GM19043 (cell line): ENCODE results near the gene SSB.
"Not testable (repeated sequence)": the region's sequence is repeated elsewhere in the genome, so short reads cannot be mapped to it uniquely, and the experiment has no call there.

ENCODE experiments used
- ATAC-seq: cut with Tn5 transposase; IDR thresholded peaks from one replicate; pipeline ENCODE4 v1.9.1; 2021; ENCODE audit warnings: low read depth; ENCODE audit not compliant: unreplicated experiment

Gene SSB

GRCh38 chr2:169827272-169828140 is 28.8 kb downstream of the SSB start, which contains the start of gene UBR3:
TSS of gene UBR3 (plus strand) at chr2:169827454. CDS start at chr2:169827508, 54 bp downstream.
- peak; percentile 79 for ATAC-seq

- ATAC-seq = no peak
Measured at GRCh38 chr2:169828141-169828811, 29.6 kb downstream of the SSB start.

DNA sequence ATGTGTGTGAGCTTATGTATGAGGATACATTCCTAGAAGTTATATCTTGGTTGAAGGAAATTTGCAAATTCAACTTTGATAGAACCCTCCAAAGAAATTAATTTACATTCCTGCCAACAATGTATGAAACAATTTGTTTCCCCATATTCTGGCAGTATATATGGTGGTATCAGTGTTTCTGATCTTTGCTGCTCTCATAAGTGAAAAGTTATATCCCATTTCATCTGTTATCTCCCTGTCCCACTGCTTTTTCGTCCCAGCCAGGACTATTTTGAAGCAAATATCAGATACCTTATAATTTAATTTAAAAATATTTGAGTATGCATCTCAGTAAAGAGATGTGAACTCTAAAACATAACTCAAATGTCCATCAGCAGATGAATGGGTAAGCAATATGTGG is 35.7 kb downstream of the SSB start:
- ATAC-seq = no peak

GRCh38 chr2:169838743-169839489 is 40.2 kb downstream of the SSB start:
- ATAC-seq = no peak

GRCh38 chr2:169839954-169840746 is 41.5 kb downstream of the SSB start:
- no peak for ATAC-seq

DNA sequence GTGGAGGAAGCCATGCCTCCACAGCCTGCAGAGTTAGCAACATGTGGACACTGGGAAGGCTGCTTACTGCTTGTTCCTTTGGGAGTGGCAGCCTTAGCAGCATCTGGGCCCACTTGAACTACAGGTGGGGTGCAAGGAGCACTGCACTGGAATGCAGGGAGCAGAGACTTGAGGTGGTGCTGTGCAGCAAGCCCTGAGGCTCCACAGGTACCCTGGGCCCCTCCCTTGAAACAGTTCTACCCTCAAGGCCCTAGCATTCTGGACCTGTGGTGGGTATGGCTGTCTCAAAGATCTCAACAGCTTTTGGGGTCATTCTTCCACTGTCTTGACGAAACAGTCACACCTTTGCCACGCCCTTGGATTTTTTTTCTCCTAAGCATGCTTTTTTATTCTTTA is 42.1 kb downstream of the SSB start:
- ATAC-seq = no peak

- not testable (repeated sequence) for ATAC-seq
Measured at GRCh38 chr2:169841625-169842024, 43.0 kb downstream of the SSB start.

GRCh38 chr2:169845016-169845415 is 46.3 kb downstream of the SSB start:
- ATAC-seq = no peak

DNA sequence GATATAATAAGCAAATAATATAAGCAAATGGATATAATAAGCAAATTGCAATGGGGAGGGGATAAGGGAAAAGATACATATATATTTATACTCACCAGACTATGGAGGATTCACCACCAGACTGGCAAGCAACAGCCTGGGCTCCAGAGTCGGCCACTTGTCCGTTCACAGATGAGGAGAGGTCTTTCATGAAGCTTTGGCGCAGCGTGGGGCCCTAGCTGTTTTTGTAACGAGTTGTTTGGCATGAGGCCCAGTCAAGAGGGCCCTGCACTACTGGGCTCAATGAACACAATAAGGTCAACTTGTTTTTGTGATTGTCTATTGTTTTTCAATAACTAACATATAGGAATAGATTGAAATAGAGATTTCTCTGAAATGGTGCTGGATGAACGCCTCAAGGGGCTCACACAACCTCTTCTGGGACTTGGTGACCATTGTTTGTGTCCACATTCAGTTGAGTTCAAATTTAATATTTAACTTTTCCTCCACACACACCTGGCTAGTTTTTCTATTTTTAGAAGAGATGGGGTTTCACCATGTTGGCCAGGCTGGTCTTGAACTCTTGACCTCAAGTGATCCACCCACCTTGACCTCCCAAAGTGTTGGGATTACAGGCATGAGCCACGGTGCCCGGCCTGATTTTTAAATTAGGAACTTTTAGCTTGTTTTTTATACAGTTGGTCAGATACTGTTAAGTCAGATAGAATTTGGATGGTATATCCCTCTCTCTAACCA is 50.5 kb downstream of the SSB start:
- ATAC-seq = not testable (repeated sequence)

GRCh38 chr2:169849710-169850109 is 51.0 kb downstream of the SSB start:
- no peak for ATAC-seq

- ATAC-seq = no peak
Measured at GRCh38 chr2:169853041-169853668, 54.5 kb downstream of the SSB start.

GRCh38 chr2:169855281-169856258 is 56.9 kb downstream of the SSB start:
- not testable (repeated sequence) for ATAC-seq

DNA sequence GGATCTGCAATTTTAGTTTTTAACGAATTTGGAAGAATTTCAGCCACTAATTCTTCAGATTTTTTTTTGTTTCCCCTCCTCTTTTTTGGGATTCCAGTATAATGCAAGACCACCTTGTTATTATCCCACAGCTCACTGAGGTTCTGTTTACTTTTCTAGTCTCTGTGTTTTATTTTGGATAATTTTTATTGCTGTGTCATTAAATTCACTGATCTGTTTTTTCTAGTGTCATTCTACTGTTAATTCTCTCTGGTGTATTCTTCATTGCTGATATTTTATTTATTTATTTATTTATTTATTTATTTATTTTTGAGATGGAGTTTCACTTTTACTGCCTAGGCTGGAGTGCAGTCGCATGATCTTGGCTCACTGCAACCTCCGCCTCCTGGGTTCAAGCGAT is 60.8 kb downstream of the SSB start:
- ATAC-seq = no peak

DNA sequence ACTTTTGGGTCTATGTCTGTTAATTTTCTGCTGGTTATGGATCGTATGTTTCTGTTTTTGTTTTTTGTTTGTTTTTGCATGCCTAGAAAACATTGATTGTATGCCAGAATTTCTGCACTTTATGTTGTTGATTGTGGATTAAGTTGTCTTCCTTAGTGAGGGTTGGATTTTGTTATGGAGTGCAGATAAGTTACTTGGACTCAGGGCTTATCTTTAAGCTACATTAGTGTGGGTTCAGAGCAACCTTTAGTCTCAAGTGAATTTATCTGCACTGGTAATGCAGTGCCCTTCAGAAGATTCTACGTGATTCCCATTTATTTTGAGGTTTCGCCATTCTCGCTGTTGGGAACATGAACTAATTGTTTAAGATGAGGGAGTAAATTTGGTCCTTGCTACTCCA is 61.5 kb downstream of the SSB start:
- no peak for ATAC-seq
